HL-60 (cell line): Measurements from ENCODE around the gene KRT38.

Experiments
- DNase-seq, 2 experiments: peaks; one replicate each; pipeline ENCODE4 v3.0.0-alpha.2; 2010 to 2020; ENCODE audit warnings: low read depth in 1 of 2, low spot score in 1 of 2
- H3K27ac ChIP-seq: fragments of 250-450 bp; sonication (Bioruptor Pico); replicated peaks from 2 replicates; pipeline ENCODE4 v1.5.1; 2020; ENCODE audit warnings: mild to moderate bottlenecking, moderate library complexity
- H3K27me3 ChIP-seq: fragments of 250-450 bp; sonication (Bioruptor Pico); 2 replicates; pipeline ENCODE4 v1.5.1; 2021; ENCODE audit warnings: mild to moderate bottlenecking, moderate library complexity; ENCODE audit not compliant: insufficient read depth, poor library complexity, severe bottlenecking
- H3K4me3 ChIP-seq: replicated peaks from 2 replicates; pipeline ENCODE4 v1.5.1; 2011; ENCODE audit warnings: mild to moderate bottlenecking, control low read depth, low read length; ENCODE audit not compliant: insufficient read depth
- CTCF ChIP-seq: IDR thresholded peaks from one replicate; pipeline ENCODE4 v1.5.1; 2011; ENCODE audit warnings: low read length, control low read depth, inconsistent platforms; ENCODE audit not compliant: insufficient read depth
- GABPA ChIP-seq: IDR thresholded peaks from 2 replicates; pipeline ENCODE4 v1.6.1; 2012; ENCODE audit warnings: low read depth
- POLR2AphosphoS5 ChIP-seq: IDR thresholded peaks from 2 replicates; pipeline ENCODE4 v1.6.1; 2012; ENCODE audit warnings: low read depth
- REST ChIP-seq: IDR thresholded peaks from 2 replicates; pipeline ENCODE4 v1.6.1; 2012; ENCODE audit warnings: low read depth; ENCODE audit not compliant: insufficient replicate concordance
- SPI1 ChIP-seq: IDR thresholded peaks from 2 replicates; pipeline ENCODE4 v1.6.1; 2012; ENCODE audit warnings: low read depth, mild to moderate bottlenecking, borderline replicate concordance

Gene KRT38

GRCh38 chr17:41439375-41439774 lies 1.4 kb downstream of the KRT38 start:
- H3K4me3 ChIP-seq = no peak overlapping the region
- H3K27ac ChIP-seq = no peak overlapping the region
- peaks cover 7% of the 10 kb centered on the region for H3K27me3 ChIP-seq
- TF ChIP-seq SPI1 = no peak
- no peak for TF ChIP-seq REST
- TF ChIP-seq GABPA = no peak
- no peak for TF ChIP-seq CTCF
- no peak for TF ChIP-seq POLR2AphosphoS5
- DNase-seq = peak in 1 of 2 experiments; percentile 3

- Histone ChIP-seq H3K4me3 (no peak overlapping the region), H3K27me3 (peaks cover 3% of the 10 kb centered on the region), H3K27ac (no peak overlapping the region)
- DNase-seq = no peak
- TF ChIP-seq POLR2AphosphoS5 (no peak), REST (no peak), SPI1 (no peak), GABPA (no peak), CTCF (no peak)
Measured at GRCh38 chr17:41437769-41438168, 3.0 kb downstream of the KRT38 start.

GRCh38 chr17:41437254-41437653 lies 3.5 kb downstream of the KRT38 start:
- no peak overlapping the region for H3K4me3 ChIP-seq
- TF ChIP-seq CTCF (no peak), REST (no peak), GABPA (no peak), POLR2AphosphoS5 (no peak), SPI1 (no peak)
- peaks cover 3% of the 10 kb centered on the region for H3K27me3 ChIP-seq
- no peak for DNase-seq
- H3K27ac ChIP-seq = no peak overlapping the region
